Tibial nerve (tissue), 4 donors: ENCODE data around the gene WRAP73. TPM values are rescaled to one million over a fixed set of nuclear protein-coding genes. Genes with fewer than 3 reads are reported as not detected.

ENCODE experiments used
- DNase-seq, 2 donors: peaks; one replicate each; pipeline ENCODE4 v3.0.0-alpha.2; 2019; ENCODE audit warnings: low spot score in 2 of 2
- H3K27ac ChIP-seq, 4 donors: fragments of 200-600 bp; sonication (generic) in 3 of 4; one replicate each; pipeline ENCODE4 v1.5.1; 2017 to 2019; ENCODE audit warnings: mild to moderate bottlenecking in 1 of 4
- H3K27me3 ChIP-seq, 2 donors: fragments of 200-600 bp; sonication (generic) in 1 of 2; one replicate each; pipeline versions ENCODE4 v1.5.1 to v1.6.0; 2017 to 2019
- H3K36me3 ChIP-seq, 3 donors: fragments of 200-600 bp; sonication (generic); one replicate each; pipeline ENCODE4 v1.5.1; 2018 to 2019
- H3K4me1 ChIP-seq, 4 donors: fragments of 200-600 bp; sonication (generic) in 3 of 4; one replicate each; pipeline ENCODE4 v1.5.1; 2017 to 2019
- H3K4me3 ChIP-seq, 4 donors: fragments of 200-600 bp; sonication (generic) in 3 of 4; one replicate each; pipeline ENCODE4 v1.5.1; 2017 to 2019; ENCODE audit warnings: mild to moderate bottlenecking in 1 of 4, moderate library complexity in 1 of 4
- H3K9me3 ChIP-seq, 4 donors: fragments of 200-600 bp; sonication (generic) in 3 of 4; one replicate each; pipeline ENCODE4 v1.5.1; 2017 to 2019
- EP300 ChIP-seq, 2 donors: sonication (generic); formaldehyde crosslinking; IDR thresholded peaks; one replicate each; pipeline ENCODE4 v1.6.1; 2017; ENCODE audit warnings: antibody characterized with exemption in 2 of 2, mild to moderate bottlenecking in 1 of 2
- POLR2A ChIP-seq, 2 donors: fragments of 450-650 bp; IDR thresholded peaks; one replicate each; pipeline ENCODE4 v1.6.1; 2017; ENCODE audit warnings: antibody characterized with exemption in 2 of 2, mild to moderate bottlenecking in 2 of 2, moderate library complexity in 2 of 2
- WGBS, 2 donors: methylation state at CpG; one replicate each; pipeline ENCODE4 v1.1.5; 2018; 5-methylcytosine and 5-hydroxymethylcytosine counted together
- total RNA-seq, 4 donors: library from RNA; depleted of rRNA; stranded (reverse); fragments of >200 nt; gene quantifications; one replicate each; pipeline ENCODE4 v1.1.0, GENCODE V29; 2016
- TF ChIP-seq, protein P1 (sequence below), 5 experiments: fragments of 200-600 bp in 3 of 5; fragments of 450-650 bp in 2 of 5; sonication (generic) in 3 of 5; IDR thresholded peaks; one replicate each; pipeline ENCODE4 v1.5.1; 2016 to 2019; ENCODE audit warnings: antibody characterized with exemption in 5 of 5, mild to moderate bottlenecking in 3 of 5, moderate library complexity in 2 of 5

WRAP73 gene
- total RNA-seq, 4 donors from 2014 or later, result 11.1 to 17.1 (median 12.9) TPM

DNA sequence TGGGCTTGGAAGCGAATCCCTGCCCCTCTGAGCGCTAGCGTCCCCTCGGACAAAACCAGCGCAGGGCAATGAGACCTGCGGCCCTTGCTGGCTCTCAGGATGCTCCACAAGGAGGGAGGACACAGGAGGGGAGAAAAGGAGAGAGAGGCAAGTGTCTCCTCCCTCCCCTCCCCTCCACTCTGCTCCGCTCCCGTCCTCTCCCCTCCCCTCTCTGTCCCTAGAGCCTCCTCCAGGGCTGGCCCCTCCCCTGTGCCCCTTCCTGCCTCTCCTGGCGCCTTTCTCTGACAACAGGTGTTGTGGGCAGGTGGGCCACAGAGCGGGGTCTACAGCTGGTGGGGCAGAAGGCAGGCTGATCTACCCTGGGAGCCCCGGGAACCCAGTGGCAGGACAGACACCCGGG, 37.6 kb upstream of the WRAP73 start:
- no peak for DNase-seq
- TF ChIP-seq POLR2A (IDR thresholded peaks at IDR 0.05) (no peak), EP300 (IDR thresholded peaks at IDR 0.05) (no peak)
- TF ChIP-seq, protein P1, sequence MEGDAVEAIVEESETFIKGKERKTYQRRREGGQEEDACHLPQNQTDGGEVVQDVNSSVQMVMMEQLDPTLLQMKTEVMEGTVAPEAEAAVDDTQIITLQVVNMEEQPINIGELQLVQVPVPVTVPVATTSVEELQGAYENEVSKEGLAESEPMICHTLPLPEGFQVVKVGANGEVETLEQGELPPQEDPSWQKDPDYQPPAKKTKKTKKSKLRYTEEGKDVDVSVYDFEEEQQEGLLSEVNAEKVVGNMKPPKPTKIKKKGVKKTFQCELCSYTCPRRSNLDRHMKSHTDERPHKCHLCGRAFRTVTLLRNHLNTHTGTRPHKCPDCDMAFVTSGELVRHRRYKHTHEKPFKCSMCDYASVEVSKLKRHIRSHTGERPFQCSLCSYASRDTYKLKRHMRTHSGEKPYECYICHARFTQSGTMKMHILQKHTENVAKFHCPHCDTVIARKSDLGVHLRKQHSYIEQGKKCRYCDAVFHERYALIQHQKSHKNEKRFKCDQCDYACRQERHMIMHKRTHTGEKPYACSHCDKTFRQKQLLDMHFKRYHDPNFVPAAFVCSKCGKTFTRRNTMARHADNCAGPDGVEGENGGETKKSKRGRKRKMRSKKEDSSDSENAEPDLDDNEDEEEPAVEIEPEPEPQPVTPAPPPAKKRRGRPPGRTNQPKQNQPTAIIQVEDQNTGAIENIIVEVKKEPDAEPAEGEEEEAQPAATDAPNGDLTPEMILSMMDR (IDR thresholded peaks at IDR 0.05), result no peak
- H3K27me3 ChIP-seq, result peaks cover 0 to 41% of the 10 kb centered on the region in 2 donors
- H3K4me3 ChIP-seq, result no peak overlapping the region
- H3K4me1 ChIP-seq, result peaks cover 0 to 5% (median 0%) of the 10 kb centered on the region in 4 donors
- no peak overlapping the region for H3K27ac ChIP-seq
- H3K36me3 ChIP-seq, result no peaks in the 10 kb centered on the region
- 79 to 81% methylated on average over 12 of the region's 12 CpGs for WGBS, 2 donors
- no peaks in the 10 kb centered on the region for H3K9me3 ChIP-seq

DNA sequence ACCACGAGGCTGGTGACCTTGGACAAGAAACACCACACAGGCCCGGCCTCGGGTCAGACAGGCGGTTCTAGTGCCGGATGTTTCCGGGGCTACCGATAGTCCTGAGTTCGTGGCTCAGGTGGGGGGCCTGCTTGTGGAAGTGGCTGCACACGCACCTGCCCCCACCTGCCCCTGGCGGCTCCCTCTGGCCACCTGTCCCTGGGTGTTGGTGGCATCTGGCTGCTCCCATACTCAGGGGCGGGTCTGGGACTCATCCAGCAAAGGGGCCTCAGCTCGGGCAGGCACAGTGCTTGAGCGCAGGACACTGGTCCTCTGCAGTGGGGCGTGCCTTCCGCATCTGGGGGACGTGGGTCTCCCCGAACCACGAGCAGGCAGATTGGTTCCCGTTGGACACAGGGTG, 36.0 kb upstream of the WRAP73 start:
- TF ChIP-seq EP300 (IDR thresholded peaks at IDR 0.05) (no peak), POLR2A (IDR thresholded peaks at IDR 0.05) (no peak)
- TF ChIP-seq, protein P1 (IDR thresholded peaks at IDR 0.05), result no peak
- Histone ChIP-seq H3K9me3 (no peaks in the 10 kb centered on the region), H3K27ac (no peak overlapping the region), H3K4me3 (no peak overlapping the region), H3K27me3 (peaks cover 0 to 43% of the 10 kb centered on the region in 2 donors), H3K4me1 (peaks cover 0 to 5% (median 0%) of the 10 kb centered on the region in 4 donors), H3K36me3 (no peaks in the 10 kb centered on the region)
- 79 to 89% methylated on average over 7 to 15 of the region's 19 CpGs for WGBS, 2 donors
- DNase-seq, result no peak

DNA sequence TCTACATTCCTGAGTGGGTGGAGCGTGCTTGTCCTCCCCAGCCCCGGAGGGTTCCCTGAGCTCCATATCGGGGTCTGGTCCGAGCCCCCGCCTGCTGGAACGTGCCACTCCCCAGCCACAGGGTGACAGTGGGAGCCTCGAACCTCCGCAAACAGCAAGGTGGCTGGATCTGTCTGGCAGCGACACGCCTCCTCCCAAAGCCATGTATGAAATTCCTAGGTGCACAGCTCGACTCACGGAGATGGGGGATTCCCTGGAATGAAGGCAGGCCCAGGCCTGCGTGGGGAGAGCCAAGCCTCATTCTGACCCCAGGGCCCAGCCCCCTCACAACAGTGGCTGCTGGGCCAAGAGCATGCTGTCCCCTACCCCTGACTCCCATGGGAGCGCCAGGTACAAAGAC, 35.3 kb upstream of the WRAP73 start:
- peaks cover 0 to 5% (median 0%) of the 10 kb centered on the region in 4 donors for H3K4me1 ChIP-seq
- H3K9me3 ChIP-seq, result no peaks in the 10 kb centered on the region
- H3K4me3 ChIP-seq, result no peak overlapping the region
- H3K27ac ChIP-seq, result no peak overlapping the region
- no peaks in the 10 kb centered on the region for H3K36me3 ChIP-seq
- TF ChIP-seq POLR2A (IDR thresholded peaks at IDR 0.05), result no peak
- TF ChIP-seq EP300 (IDR thresholded peaks at IDR 0.05), result no peak
- TF ChIP-seq, protein P1 (IDR thresholded peaks at IDR 0.05), result no peak
- WGBS, 2 donors, result 70 to 84% methylated on average over 5 to 12 of the region's 14 CpGs
- DNase-seq, result no peak
- peaks cover 0 to 41% of the 10 kb centered on the region in 2 donors for H3K27me3 ChIP-seq

DNA sequence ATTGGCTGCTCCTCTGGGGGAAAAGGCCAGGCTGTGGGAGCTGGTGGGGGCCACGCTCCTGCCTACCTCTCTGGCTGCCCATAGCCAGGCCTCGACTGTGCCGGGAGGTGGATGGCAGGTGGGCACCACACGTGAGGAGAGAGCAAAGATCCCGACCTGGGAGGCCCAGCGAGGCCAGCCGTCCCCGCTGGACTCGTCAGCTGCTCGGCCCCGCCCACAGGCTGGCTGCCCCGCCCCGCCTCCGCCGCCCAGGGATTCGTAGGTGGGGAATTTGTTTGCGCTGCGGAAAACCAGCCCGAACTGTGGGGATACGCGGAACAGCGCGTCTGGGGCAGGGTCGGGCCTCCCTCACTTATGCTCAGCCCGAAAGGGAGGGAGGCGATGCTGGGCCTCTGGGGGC, 34.1 kb upstream of the WRAP73 start:
- TF ChIP-seq EP300 (IDR thresholded peaks at IDR 0.05), result no peak
- TF ChIP-seq, protein P1 (IDR thresholded peaks at IDR 0.05), result no peak
- TF ChIP-seq POLR2A (IDR thresholded peaks at IDR 0.05), result no peak
- DNase-seq, result no peak
- H3K27me3 ChIP-seq, result peaks cover 0 to 46% of the 10 kb centered on the region in 2 donors

DNA sequence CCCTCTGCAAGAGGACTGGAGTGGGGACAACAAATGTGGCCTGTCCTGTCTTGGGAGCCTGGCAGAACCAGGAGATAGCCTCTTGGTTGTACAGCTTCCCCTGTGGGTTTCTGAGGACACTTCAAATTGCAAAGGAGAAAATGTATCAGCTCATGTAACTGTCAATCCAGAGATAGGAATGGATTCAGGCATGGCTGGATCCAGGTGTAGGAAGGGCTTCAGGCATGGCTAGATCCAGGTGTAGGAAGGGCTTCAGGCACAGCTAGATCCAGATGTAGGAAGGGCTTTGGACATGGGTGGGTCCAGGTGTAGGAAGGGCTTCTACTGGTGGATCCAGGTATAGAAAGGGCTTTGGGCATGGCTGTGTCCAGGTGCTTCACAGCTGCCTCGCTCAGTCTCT, 33.3 kb upstream of the WRAP73 start:
- Histone ChIP-seq H3K36me3 (no peaks in the 10 kb centered on the region), H3K4me3 (no peak overlapping the region), H3K27me3 (peaks cover 0 to 52% of the 10 kb centered on the region in 2 donors), H3K27ac (no peak overlapping the region), H3K4me1 (peaks cover 0 to 5% (median 0%) of the 10 kb centered on the region in 4 donors), H3K9me3 (no peaks in the 10 kb centered on the region)
- no peak for DNase-seq
- 80 to 100% methylated on average over 1 of the region's 1 CpG for WGBS, 2 donors
- no peak for TF ChIP-seq EP300 (IDR thresholded peaks at IDR 0.05)
- TF ChIP-seq, protein P1 (IDR thresholded peaks at IDR 0.05), result no peak
- TF ChIP-seq POLR2A (IDR thresholded peaks at IDR 0.05), result no peak

More for the DNA sequence above, 34.1 kb upstream of the WRAP73 start:
- no peak overlapping the region for H3K4me3 ChIP-seq
- H3K36me3 ChIP-seq, result no peaks in the 10 kb centered on the region
- no peaks in the 10 kb centered on the region for H3K9me3 ChIP-seq
- no peak overlapping the region for H3K27ac ChIP-seq
- H3K4me1 ChIP-seq, result peaks cover 0 to 5% (median 0%) of the 10 kb centered on the region in 4 donors
- 18 to 22% methylated on average over 14 to 21 of the region's 26 CpGs for WGBS, 2 donors
